K562 (cell line): ENCODE data around the gene SVIL.
"Not testable (repeated sequence)": the region's sequence is repeated elsewhere in the genome, so short reads cannot be mapped to it uniquely, and the experiment has no call there.

Experiments used
- DNMT1 ChIP-seq: fragments of 450-650 bp; IDR thresholded peaks from 2 replicates; pipeline ENCODE4 v1.6.1; 2016; ENCODE audit warnings: antibody characterized with exemption, mild to moderate bottlenecking
- EP300 ChIP-seq: IDR thresholded peaks from 2 replicates; pipeline ENCODE4 v1.6.1; 2012; ENCODE audit warnings: low read length, improper control_type of control experiment
- FOXM1 ChIP-seq, 2 experiments: fragments of 450-650 bp in 1 of 2; sonication (generic) in 1 of 2; formaldehyde crosslinking in 1 of 2; IDR thresholded peaks; 2 replicates each; pipeline versions ENCODE4 v1.6.1 to v1.9.0; 2017 to 2022; ENCODE audit warnings: low read depth in 2 of 2, mild to moderate bottlenecking in 2 of 2, missing genetic modification reagents in 1 of 2, moderate library complexity in 1 of 2
- JUND ChIP-seq, 2 experiments: IDR thresholded peaks; 2 replicates in 1 of 2; 3 replicates in 1 of 2; pipeline ENCODE4 v1.6.1; 2011; ENCODE audit warnings: borderline replicate concordance in 2 of 2, low read depth in 2 of 2, low read length in 2 of 2, improper control_type of control experiment in 1 of 2, missing biosample characterization in 1 of 2, missing genetic modification characterization in 1 of 2, missing genetic modification reagents in 1 of 2
- NR2F6 ChIP-seq: fragments of 450-650 bp; formaldehyde crosslinking; IDR thresholded peaks from 2 replicates; pipeline ENCODE4 v1.4.0; 2020; ENCODE audit warnings: mild to moderate bottlenecking
- PHF8 ChIP-seq: fragments of 200-600 bp; sonication (generic); IDR thresholded peaks from 2 replicates; pipeline ENCODE4 v1.6.1; 2012; ENCODE audit warnings: mixed run types, mild to moderate bottlenecking, inconsistent platforms, low read length, moderate library complexity, borderline replicate concordance
- PPARD ChIP-seq: fragments of 250-450 bp; sonication (Bioruptor Pico); IDR thresholded peaks from 2 replicates; pipeline ENCODE4 v1.8.0; 2022; ENCODE audit warnings: inconsistent platforms, mild to moderate bottlenecking, moderate library complexity
- ZNF398 ChIP-seq: fragments of 250-450 bp; sonication (Bioruptor Pico); IDR thresholded peaks from 2 replicates; pipeline ENCODE4 v1.8.0; 2021; ENCODE audit warnings: moderate library complexity, mild to moderate bottlenecking, inconsistent platforms
- TF ChIP-seq, protein P1 (sequence below), 3 experiments: IDR thresholded peaks in 2 of 3; conservative IDR thresholded peaks in 1 of 3; 2 replicates each; pipeline ENCODE4 v1.5.1; 2011 to 2012; ENCODE audit warnings: low read length in 3 of 3, mild to moderate bottlenecking in 3 of 3, control low read depth in 2 of 3, improper control_type of control experiment in 1 of 3, inconsistent platforms in 1 of 3, low read depth in 1 of 3, mixed read lengths in 1 of 3, moderate library complexity in 1 of 3; ENCODE audit not compliant: insufficient read depth in 2 of 3

GRCh38 chr10:29507750-29508149, 127.0 kb downstream of the SVIL start:
- not testable (repeated sequence) for TF ChIP-seq DNMT1; NR2F6 (CRISPR knock-in tag); EP300; PHF8; FOXM1 (IDR thresholded peaks at IDR 0.05; ENCODE audit: low read depth); FOXM1 (CRISPR knock-in tag; IDR thresholded peaks at IDR 0.05; ENCODE audit: low read depth); ZNF398 (CRISPR knock-in tag); JUND (IDR thresholded peaks at IDR 0.05; ENCODE audit: borderline replicate concordance, low read depth, low read length); JUND (tag; IDR thresholded peaks at IDR 0.05; ENCODE audit: borderline replicate concordance, low read depth, low read length); PPARD (CRISPR knock-in tag)
- TF ChIP-seq, protein P1, sequence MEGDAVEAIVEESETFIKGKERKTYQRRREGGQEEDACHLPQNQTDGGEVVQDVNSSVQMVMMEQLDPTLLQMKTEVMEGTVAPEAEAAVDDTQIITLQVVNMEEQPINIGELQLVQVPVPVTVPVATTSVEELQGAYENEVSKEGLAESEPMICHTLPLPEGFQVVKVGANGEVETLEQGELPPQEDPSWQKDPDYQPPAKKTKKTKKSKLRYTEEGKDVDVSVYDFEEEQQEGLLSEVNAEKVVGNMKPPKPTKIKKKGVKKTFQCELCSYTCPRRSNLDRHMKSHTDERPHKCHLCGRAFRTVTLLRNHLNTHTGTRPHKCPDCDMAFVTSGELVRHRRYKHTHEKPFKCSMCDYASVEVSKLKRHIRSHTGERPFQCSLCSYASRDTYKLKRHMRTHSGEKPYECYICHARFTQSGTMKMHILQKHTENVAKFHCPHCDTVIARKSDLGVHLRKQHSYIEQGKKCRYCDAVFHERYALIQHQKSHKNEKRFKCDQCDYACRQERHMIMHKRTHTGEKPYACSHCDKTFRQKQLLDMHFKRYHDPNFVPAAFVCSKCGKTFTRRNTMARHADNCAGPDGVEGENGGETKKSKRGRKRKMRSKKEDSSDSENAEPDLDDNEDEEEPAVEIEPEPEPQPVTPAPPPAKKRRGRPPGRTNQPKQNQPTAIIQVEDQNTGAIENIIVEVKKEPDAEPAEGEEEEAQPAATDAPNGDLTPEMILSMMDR (IDR thresholded peaks at IDR 0.05 in 2 of 3, conservative IDR thresholded peaks at IDR 0.05 in 1 of 3; ENCODE audit: insufficient read depth in 2 of 3, low read depth in 1 of 3, low read length in 3 of 3) = not testable (repeated sequence)
